ENCODE measurements around the gene FGFR2.

- TF ChIP-seq GATA2 (IDR thresholded peaks at IDR 0.05; ENCODE audit: low read depth, low read length) (no peak), GATA3 (IDR thresholded peaks at IDR 0.05; ENCODE audit: low read depth, low read length) (no peak)
These were observed 1.3 kb downstream of the FGFR2 start for GRCh38 chr10:121596689-121597503.
